Body of pancreas (tissue), 4 donors: ENCODE data around the gene DNAH10. TPM values are rescaled to one million over a fixed set of nuclear protein-coding genes. Genes with fewer than 3 reads are reported as not detected.

Source experiments
- ATAC-seq: fragments of 150-250 bp; one replicate; pipeline ENCODE4 v1.9.1; 2016
- DNase-seq, 4 donors: peaks; one replicate each; pipeline ENCODE4 v3.0.0-alpha.2; 2019
- H3K27ac ChIP-seq, 4 donors: fragments of 200-600 bp; sonication (generic); 1 replicate in 3 of 4; 2 replicates in 1 of 4; pipeline versions ENCODE4 v1.5.1 to v1.6.1; 2016 to 2019; ENCODE audit warnings: mild to moderate bottlenecking in 1 of 4, mixed read lengths in 1 of 4, moderate library complexity in 1 of 4
- H3K27me3 ChIP-seq, 2 donors: fragments of 200-600 bp; sonication (generic); one replicate each; pipeline ENCODE4 v1.6.0; 2016; ENCODE audit warnings: mild to moderate bottlenecking in 1 of 2
- H3K36me3 ChIP-seq, 2 donors: fragments of 200-600 bp; sonication (generic); replicated peaks in 1 of 2; 2 replicates each; pipeline ENCODE4 v1.5.1; 2016; ENCODE audit warnings: low read depth in 2 of 2; ENCODE audit not compliant: insufficient read depth in 1 of 2
- H3K4me1 ChIP-seq: fragments of 200-600 bp; sonication (generic); one replicate; pipeline ENCODE4 v1.6.0; 2016
- H3K4me3 ChIP-seq, 2 donors: fragments of 200-600 bp; sonication (generic); 1 replicate in 1 of 2; 2 replicates in 1 of 2; pipeline ENCODE4 v1.5.1; 2016 to 2019
- H3K9me3 ChIP-seq, 3 donors: fragments of 200-600 bp; sonication (generic); 1 replicate in 2 of 3; 2 replicates in 1 of 3; pipeline ENCODE4 v1.5.1; 2016
- CTCF ChIP-seq, 7 experiments: fragments of 450-650 bp in 4 of 7; fragments of 200-600 bp in 3 of 7; sonication (generic) in 3 of 7; IDR thresholded peaks; one replicate each; pipeline ENCODE4 v1.5.1; 2016 to 2019; ENCODE audit warnings: antibody characterized with exemption in 7 of 7
- POLR2A ChIP-seq, 3 donors: fragments of 450-650 bp; IDR thresholded peaks; one replicate each; pipeline ENCODE4 v1.6.1; 2016; ENCODE audit warnings: antibody characterized with exemption in 3 of 3, mild to moderate bottlenecking in 2 of 3
- WGBS, 2 donors: methylation state at CpG; one replicate each; pipeline ENCODE4 v1.1.5; 2017; 5-methylcytosine and 5-hydroxymethylcytosine counted together
- intact Hi-C: fragments of 100-400 bp; cut with DNase I; formaldehyde crosslinking; loops from one replicate; pipeline ENCODE4 v1.15.1; 2023
- total RNA-seq, 2 donors: library from RNA; depleted of rRNA; stranded (reverse); fragments of >200 nt; gene quantifications; one replicate each; pipeline ENCODE4 v1.1.0, GENCODE V29; 2016

Gene DNAH10
- total RNA-seq, 2 donors from 2014 or later, result 0.26 TPM; not detected in 1

- ATAC-seq (no peak), DNase-seq (no peak)
- no peaks in the 10 kb centered on the region for H3K36me3 ChIP-seq
- peaks cover 0 to 5% (median 0%) of the 10 kb centered on the region in 3 donors for H3K9me3 ChIP-seq
- TF ChIP-seq POLR2A (IDR thresholded peaks at IDR 0.05) (no peak), CTCF (IDR thresholded peaks at IDR 0.05) (no peak)
- no peak overlapping the region for H3K27ac ChIP-seq
- H3K4me1 ChIP-seq, result no peaks in the 10 kb centered on the region
- no peaks in the 10 kb centered on the region for H3K27me3 ChIP-seq
- intact Hi-C loops, result no loop called here
- H3K4me3 ChIP-seq, result no peak overlapping the region
- WGBS, 2 donors, result 77 to 80% methylated on average over 4 of the region's 4 CpGs
Observed at GRCh38 chr12:123790905-123791467, 28.9 kb downstream of the DNAH10 start.

GRCh38 chr12:123794027-123794426, 31.9 kb downstream of the DNAH10 start:
- WGBS, 2 donors, result 59 to 61% methylated on average over 7 of the region's 7 CpGs

GRCh38 chr12:123798518-123798917, 36.4 kb downstream of the DNAH10 start:
- ATAC-seq (no peak), DNase-seq (no peak)
- H3K36me3 ChIP-seq, result no peaks in the 10 kb centered on the region
- no peaks in the 10 kb centered on the region for H3K27me3 ChIP-seq
- 78 to 89% methylated on average over 2 of the region's 2 CpGs for WGBS, 2 donors
- intact Hi-C loops, result no loop called here
- H3K27ac ChIP-seq, result no peak overlapping the region
- H3K4me3 ChIP-seq, result no peak overlapping the region
- TF ChIP-seq CTCF (IDR thresholded peaks at IDR 0.05) (no peak), POLR2A (IDR thresholded peaks at IDR 0.05) (no peak)
- peaks cover 0 to 5% (median 0%) of the 10 kb centered on the region in 3 donors for H3K9me3 ChIP-seq
- H3K4me1 ChIP-seq, result no peaks in the 10 kb centered on the region

More at GRCh38 chr12:123794027-123794426, 31.9 kb downstream of the DNAH10 start:
- DNase-seq (no peak), ATAC-seq (no peak)
- H3K4me1 ChIP-seq, result no peaks in the 10 kb centered on the region
- H3K27me3 ChIP-seq, result no peaks in the 10 kb centered on the region
- TF ChIP-seq CTCF (IDR thresholded peaks at IDR 0.05), result no peak
- TF ChIP-seq POLR2A (IDR thresholded peaks at IDR 0.05), result no peak
- H3K27ac ChIP-seq, result no peak overlapping the region
- H3K9me3 ChIP-seq, result peaks cover 0 to 5% (median 0%) of the 10 kb centered on the region in 3 donors
- no peak overlapping the region for H3K4me3 ChIP-seq
- intact Hi-C loops, result no loop called here
- no peaks in the 10 kb centered on the region for H3K36me3 ChIP-seq

- Histone ChIP-seq H3K27ac (no peak overlapping the region), H3K36me3 (no peaks in the 10 kb centered on the region), H3K9me3 (no peaks in the 10 kb centered on the region), H3K27me3 (no peaks in the 10 kb centered on the region), H3K4me1 (no peaks in the 10 kb centered on the region), H3K4me3 (no peak overlapping the region)
- no peak for TF ChIP-seq POLR2A (IDR thresholded peaks at IDR 0.05)
- no peak for TF ChIP-seq CTCF (IDR thresholded peaks at IDR 0.05)
- intact Hi-C loops, result no loop called here
- DNase-seq, result no peak
- no peak for ATAC-seq
- 87 to 90% methylated on average over 13 of the region's 13 CpGs for WGBS, 2 donors
Observed at GRCh38 chr12:123799227-123799626, 37.1 kb downstream of the DNAH10 start.

GRCh38 chr12:123801573-123802178, 39.6 kb downstream of the DNAH10 start:
- DNase-seq (no peak), ATAC-seq (no peak)
- intact Hi-C loops, result no loop called here
- WGBS, 2 donors, result 38 to 40% methylated on average over 8 of the region's 8 CpGs
- TF ChIP-seq CTCF (IDR thresholded peaks at IDR 0.05), result no peak
- TF ChIP-seq POLR2A (IDR thresholded peaks at IDR 0.05), result no peak
- no peak overlapping the region for H3K27ac ChIP-seq
- no peaks in the 10 kb centered on the region for H3K4me1 ChIP-seq
- H3K27me3 ChIP-seq, result no peaks in the 10 kb centered on the region
- no peaks in the 10 kb centered on the region for H3K36me3 ChIP-seq
- H3K4me3 ChIP-seq, result no peak overlapping the region
- H3K9me3 ChIP-seq, result no peaks in the 10 kb centered on the region
